SK-MEL-5 (cell line): ENCODE measurements around the gene CAMK2A. TPM values are rescaled to one million over a fixed set of nuclear protein-coding genes. Genes with fewer than 3 reads are reported as not detected.
"Not testable (repeated sequence)": the region's sequence is repeated elsewhere in the genome, so short reads cannot be mapped to it uniquely, and the experiment has no call there.

Source experiments
- DNase-seq: peaks from one replicate; pipeline ENCODE4 v3.0.0-alpha.2; 2016; ENCODE audit warnings: low read depth, low spot score
- in situ Hi-C: cut with HindIII; loops from 2 replicates; pipeline ENCODE4 v1.10.0; 2016; ENCODE audit warnings: low sequenced_read_pairs, high pct_unique_total_duplicates, low pct_unique_long_range_greater_than_20kb
- total RNA-seq: library from RNA; depleted of rRNA; stranded (reverse); fragments of >200 nt; shearing (Covaris generic); gene quantifications from 2 replicates; pipeline ENCODE4 v1.2.3, GENCODE V29; 2014

CAMK2A gene
- total RNA-seq, 1 experiment from 2014 or later, result not detected

DNA sequence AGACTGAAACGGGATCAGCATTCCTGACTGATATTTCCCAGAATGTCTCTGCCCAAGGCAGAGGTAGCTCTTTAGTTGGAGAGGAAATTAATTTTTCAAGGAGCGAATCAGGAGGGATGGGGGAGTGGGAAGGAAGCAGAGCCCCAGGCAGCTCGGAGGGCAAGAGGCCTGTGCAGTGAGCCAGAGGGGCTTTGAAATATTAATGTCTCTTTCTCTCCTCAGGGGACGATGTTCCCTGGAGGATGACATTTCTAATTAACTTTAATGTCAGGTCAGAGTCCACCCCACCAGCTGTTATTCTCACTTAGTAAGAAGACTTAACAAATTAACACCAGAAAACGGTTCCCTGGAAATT is 54.1 kb downstream of the CAMK2A start:
- in situ Hi-C loops, result no loop called here
- DNase-seq, result no peak

DNA sequence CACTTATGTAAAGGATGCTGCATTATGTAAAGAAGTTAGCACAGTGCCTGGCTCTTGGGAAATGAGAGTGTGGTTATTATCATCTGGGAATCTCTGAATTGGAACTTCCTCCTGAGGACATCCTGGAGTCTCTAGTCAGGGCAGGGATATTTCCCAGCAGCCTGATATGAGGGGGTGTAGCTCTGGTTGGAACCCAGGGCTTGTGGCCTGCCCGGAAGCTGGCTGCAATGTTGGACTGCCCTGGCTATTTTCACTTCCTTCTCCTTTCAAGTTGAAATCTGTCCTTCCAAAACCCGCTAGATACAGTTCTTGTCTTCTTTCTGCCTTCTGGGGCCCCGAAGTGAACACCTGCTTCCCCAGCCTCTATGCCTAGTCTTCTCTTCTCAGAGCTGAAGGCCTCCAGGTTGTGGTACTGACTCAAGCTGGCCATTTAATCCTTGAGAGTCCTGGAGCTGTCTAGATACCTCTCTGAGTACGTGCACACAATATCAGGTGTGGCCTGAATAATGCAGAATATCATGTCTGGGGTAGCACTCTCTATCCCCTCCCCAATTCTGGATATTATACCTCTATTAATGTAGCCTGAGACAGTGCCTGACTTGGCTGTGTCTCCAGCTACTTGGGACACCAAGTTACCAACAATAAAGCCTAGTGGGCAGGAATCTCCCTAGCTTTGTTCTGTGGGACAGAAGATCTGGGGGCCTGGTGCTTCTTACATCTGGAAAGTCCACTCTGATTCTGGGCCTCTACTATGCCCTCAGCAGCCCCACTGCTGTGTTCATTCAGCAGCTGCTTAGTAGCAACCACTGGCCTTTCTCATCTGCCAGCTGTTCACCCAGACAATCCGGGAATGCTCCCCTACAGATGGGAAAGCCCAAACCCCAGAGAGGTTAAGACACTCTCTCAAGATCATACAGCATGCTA is 54.7 kb downstream of the CAMK2A start:
- no peak for DNase-seq
- in situ Hi-C loops, result no loop called here

DNA sequence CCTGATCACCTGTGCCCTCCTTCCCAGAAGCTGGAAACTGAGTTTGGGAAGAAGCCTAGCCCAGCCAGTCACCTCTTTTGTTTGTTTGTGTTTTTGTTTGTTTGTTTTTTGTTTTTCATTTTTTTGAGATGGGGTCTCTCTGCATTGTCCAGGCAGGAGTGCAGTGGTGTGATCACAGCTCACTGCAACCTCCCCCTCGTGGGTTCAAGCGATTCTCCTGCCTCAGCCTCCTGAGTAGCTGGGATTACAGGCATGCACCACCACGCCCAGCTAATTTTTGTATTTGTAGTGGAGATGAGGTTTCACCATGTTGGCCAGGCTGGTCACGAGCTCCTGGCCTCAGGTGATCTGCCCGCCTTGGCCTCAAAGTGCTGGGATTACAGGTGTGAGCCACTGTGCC is 55.9 kb downstream of the CAMK2A start:
- in situ Hi-C loops, DNase-seq: not testable (repeated sequence)

DNA sequence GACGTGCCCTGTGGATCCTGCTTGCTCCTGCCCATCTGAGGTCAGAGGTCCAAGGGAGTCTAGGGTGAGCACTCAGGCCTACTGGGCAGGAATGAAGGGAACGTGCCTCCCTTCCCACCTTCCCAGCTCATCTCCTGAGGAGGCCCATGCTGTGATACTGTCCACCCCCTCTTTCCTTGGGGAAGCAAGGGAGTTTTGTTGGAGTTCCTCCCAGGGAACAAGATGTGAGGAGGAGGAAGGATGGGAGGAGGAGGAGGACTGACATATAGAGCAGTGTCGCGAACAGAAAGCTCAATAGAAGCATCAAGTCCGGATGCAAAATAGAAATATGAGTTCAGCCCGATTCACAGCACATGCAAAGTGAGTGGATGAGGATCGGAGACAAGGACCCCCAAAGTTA is 58.7 kb downstream of the CAMK2A start:
- in situ Hi-C loops, result no loop called here
- DNase-seq, result no peak

DNA sequence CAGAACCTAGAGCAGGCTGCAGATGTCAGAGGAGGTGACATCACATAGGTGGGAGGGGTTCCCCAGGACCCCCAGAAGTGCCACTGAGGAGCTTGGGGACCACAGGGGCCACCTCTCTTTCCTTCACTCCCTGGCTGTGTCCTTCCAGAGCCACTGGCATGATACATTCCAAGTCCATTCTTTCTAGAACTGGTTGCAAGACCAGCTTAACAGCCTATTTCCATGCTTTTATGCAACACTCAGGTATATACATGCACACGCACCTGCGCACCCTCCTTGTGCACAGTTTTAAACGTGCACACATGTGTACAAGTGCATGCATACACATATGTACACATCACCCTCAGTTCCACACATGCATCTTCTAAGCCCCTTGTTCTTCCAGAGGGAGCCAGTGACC is 60.0 kb downstream of the CAMK2A start:
- in situ Hi-C loops, result no loop called here
- no peak for DNase-seq

DNA sequence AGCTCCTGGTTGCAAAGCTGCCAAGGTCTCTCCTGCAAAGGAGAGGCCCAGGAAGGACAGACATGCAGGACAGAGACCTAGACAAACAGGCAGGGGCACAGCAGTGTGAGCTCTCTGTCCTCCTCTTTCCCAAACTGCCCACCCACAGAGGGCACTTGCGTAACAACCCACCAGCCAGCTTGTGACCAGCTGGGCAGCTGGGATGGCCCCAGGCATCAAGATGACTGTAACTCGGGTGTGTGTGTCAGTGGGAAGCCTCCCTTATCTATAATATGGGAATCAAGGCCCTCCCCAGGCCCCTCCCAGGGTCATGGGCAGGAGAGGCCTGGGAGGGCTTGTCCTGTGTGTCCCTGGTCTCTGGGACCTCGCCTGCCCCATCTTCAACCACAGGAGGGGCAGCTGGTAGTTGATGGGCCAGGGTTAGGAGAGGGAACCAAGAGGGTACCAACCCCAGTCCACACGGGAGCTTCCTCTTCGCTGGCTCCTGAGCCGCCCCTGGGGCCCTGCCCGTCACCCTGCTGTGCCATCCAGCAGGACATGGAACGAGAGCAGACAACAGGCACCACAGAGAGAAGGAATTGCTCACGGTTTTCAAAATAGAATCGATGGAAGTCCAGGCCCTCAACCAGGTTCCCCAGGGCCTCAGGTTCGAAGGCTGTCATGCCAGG is 61.8 kb downstream of the CAMK2A start:
- in situ Hi-C loops, result no loop called here
- DNase-seq, result peak; percentile 52

DNA sequence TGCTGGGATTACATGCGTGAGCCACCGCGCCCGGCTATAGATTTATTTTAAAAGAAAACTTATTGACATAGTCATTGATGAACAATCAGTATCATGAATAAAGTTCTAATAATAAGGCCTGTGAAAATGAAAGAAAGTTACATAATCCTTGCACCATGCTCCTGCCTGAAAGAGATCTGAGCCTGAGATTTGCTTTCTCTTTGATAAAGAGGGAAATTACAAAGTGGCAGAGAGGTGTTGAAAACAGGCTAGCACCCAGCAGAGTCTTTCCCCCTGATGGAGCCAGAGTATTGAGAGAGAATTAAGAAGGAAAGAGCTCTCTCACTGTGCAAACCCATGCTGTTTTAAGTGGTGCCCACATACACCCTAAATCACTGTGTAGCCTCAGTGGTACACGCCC is 62.5 kb downstream of the CAMK2A start:
- in situ Hi-C loops, result no loop called here
- DNase-seq, result no peak

DNA sequence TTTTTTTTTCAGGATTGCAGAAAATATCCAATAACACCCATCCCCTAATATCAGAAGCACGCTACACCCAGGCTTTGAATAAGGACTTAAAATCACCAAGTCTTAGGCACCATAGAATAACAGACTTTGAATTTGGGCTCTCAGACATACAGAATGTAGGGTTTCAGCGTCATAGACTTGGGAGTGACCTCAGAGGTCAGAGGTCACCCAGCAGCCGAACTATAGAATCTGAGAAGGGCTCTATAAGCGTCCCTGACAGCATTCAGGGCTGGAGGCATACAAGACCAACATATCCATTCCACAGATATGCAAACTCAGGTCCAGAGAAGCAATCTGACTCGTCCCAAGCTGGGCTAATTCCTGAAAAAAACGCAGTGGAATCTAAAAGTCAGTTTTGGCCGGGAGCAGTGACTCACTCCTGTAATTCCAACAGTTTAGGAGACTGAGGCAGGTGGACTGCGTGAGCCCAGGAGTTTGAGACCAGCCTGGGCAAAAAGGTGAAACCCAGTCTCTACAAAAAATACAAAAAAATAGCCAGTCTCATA is 65.0 kb downstream of the CAMK2A start:
- in situ Hi-C loops, result no loop called here
- no peak for DNase-seq

DNA sequence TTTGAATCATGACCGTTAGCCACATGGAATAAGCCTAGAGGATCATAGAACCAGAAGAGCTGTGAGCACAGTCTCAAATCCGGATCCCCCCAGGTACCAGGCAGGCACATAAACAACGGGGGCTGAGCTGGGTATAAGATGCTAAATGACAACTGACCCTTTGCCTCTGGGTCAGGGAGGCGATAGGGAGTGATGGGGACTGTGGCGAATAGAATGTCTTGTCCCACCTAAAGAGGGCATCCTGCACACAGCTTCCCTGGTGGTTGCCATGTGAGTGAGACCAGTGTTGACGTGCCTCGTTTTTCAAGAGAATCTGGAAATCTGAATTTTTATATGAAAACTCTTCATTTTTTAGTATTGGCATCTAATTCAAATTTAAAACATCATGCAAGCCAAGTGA is 66.1 kb downstream of the CAMK2A start:
- in situ Hi-C loops, result no loop called here
- DNase-seq, result no peak

DNA sequence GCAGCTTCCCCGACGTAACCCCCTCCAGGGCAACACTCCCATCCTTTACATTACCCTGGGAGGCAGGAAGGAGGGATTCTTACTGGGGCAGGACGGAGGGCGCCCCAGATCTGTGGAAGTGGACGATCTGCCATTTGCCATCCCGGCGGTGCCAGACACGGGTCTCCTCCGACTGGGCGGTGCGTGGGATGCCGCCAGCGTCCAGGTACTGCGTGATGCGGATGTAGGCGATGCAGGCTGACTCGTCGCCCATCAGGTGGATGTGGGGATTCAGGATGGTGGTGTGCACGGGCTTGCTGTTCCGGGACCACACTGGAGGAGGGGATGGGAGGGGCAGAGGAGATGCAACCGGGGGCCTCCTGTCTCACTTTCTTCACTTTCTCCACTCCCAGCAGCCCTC is 66.7 kb downstream of the CAMK2A start:
- in situ Hi-C loops, result no loop called here
- DNase-seq, result no peak

DNA sequence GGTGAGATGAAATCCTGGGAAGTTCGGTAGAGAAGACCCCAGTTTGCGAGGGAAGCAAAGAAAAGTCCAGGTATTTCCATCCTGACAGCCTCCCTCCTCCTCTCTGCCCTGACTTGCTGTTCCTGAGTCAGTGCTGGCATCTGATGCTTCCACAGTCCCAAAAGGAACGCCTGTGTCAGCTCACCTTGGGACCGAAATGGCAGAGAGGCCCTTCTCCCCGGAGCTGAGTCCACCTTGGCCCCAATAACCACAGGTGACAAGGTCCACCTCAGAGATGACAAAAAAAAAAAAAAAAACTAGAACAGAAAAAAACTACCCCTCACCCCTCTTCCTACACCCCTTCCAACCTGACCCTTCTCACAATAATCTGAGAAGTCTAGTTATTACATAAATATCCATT is 68.1 kb downstream of the CAMK2A start:
- no peak for DNase-seq
- in situ Hi-C loops, result no loop called here

DNA sequence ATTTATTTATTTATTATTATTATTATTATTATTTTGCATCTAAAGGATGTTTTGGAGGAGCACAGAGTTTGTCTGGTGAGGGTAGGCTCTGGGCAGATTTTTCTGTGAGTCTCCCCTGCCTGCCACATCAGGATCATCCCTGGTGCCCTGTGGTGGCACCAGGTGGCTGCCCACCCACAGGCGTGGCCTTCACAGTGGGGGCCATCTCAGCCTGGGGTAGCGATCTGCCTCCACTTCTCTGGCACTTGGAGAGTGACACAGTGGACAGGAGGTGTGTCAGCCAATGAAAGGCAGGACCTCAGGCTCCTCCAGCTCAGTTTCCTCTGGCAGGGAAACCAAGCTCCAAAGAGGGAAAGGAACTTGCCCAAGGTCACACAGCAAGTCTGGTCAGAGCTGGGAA is 69.7 kb downstream of the CAMK2A start:
- no peak for DNase-seq
- in situ Hi-C loops, result no loop called here

DNA sequence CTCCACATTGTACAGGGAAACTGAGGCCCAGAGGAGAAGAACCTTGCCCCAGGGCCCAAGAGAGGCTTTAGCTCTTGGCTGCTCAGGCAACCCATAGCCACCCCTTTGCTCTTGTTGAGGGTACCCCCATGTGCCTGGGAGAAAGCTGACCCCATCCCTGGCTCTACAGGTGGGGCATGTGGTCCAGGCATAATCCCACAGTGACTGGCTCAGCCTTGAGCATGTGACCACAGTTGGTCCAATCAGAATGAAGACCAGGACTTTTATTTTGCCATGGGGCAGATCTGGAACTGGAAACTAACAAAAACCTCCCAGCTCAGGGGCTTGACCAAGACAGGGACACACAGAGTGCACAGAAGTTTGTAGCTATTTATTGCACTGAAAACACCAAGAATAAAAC is 70.4 kb downstream of the CAMK2A start:
- in situ Hi-C loops, result no loop called here
- peak; percentile 11 for DNase-seq

DNA sequence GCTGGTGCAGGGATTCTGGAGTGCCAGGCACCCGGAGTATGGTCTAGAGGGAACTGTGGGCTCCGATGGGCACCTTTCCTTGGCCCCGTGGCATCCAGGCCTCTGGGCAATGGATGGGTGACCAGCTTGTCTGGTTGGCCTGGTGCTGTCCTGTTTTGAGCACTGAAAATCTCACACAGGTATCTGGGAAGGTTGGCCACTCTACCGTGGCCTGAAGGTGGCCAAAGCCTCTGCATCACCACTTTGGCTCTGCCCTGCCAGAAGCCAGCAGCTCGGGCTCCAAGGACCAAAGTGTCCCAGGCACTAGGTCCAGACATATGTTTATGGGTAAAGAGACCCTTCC is 70.9 kb downstream of the CAMK2A start:
- in situ Hi-C loops, result no loop called here
- DNase-seq, result no peak

DNA sequence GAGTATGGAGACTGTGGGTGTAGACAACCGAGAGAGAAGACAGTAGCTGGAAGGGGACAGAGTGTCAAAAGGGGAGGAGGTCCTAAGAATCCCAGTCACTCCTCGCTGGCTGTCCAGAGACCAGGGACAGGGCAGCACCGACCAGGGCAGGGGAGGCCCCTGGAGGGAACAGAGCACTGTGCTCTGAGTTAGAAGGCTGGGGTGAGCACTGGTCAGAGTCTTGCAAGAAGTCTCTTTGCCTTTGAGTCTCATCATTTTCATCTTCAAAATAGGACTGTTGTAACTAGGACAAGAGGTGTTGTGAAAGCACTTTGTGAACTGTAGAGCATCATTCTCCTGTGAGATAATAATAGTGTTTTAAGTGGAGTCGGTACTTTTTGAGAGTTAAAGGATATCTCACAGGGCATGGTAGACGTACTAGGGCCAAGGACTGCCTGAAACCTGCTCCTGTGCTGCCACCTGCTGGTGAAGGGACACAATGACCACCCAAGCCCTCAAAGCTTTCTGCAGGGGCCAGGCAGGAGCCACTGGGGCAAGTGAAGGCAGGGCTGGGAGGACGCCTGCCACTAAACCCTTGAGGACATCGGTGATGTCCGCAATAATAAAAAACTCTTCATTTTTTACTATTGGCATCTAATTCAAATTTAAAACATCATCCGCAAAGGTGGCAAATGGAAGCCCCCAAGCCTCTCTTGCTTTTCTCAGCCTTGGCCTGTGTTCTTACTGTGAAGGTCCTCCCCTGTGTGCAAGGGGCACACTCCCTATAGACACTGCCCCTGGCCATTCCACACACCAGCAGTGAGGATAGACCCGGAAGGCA is 71.5 kb downstream of the CAMK2A start:
- in situ Hi-C loops, result no loop called here
- peak; percentile 83 for DNase-seq

DNA sequence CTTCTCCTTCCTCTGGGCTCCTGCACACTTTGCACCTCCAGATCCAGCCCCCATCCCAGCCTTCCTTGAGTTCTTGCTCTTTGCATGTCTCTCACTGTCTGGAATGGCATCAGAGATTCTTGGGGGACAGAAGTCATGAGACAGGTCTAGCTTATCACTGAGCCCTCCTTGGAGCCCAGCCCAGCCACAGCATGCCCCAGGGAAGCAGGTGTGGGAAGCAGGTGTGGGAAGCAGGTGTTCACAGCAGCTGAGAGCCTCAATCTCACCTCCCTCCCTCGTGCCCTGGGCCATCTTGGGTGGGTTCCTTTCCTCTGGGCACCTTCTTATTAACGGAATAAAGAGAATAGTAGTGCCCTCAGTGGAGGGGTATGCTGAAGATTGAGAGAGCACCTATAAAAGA is 72.5 kb downstream of the CAMK2A start:
- in situ Hi-C loops, result no loop called here

DNA sequence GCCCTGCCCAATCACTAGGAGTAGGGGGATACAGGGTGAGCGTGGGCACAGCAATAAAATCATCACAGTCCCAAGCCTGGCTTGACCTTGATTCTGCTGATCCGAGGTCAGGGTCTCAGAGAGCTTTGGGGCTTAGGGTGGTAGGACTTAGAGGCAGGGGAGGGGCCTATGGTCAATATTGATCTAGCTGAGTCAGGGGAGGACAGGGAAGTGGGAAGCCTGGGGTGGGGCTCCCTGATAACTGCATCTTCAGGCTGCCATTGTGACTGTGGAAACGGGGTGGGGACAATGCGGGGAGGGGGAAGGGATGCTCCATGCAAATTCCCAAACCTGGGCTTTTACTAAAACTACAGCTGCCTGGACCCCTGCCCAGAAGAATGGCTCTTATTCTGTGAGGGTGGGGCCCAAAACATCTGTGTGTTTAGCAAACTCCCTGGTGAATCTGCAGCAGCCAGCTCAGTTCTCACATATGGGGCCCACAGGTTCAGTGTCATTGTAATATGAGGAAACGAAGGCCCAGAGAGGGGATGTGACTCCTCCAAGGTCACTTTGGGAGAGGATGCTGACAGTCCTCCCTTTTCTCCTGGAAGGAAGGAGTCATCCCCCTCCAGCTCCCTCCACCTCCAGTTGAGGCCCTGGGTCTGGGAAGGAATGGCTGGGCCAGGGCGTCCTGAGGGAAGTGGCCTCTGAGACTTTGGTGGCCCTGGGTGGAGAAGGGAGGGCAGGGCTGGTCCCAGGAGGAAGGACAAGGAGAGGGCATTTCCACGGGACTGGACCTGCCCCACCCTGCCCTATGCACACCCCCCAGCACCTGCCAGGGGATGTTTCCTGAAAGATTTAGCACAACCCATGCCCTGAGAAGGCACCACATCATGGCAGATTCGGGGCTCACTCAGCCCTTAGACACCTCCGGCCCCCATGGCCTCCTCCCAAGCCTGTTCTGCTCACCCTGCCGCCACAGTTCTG is 73.3 kb downstream of the CAMK2A start:
- no peak for DNase-seq
- in situ Hi-C loops, result no loop called here

More for the DNA sequence above, 72.5 kb downstream of the CAMK2A start:
- no peak for DNase-seq
